Endodermal cell (in vitro differentiated cells): ENCODE data around the gene CFAP97D2. TPM values are rescaled to one million over a fixed set of nuclear protein-coding genes. Genes with fewer than 3 reads are reported as not detected.
A peak's percentile ranks its signal among the peaks of the same experiment; 100 is the strongest.

Source experiments
- DNase-seq: peaks from one replicate; pipeline ENCODE4 v3.0.0-alpha.2; 2017
- H3K27ac ChIP-seq: 2 replicates; pipeline ENCODE4 v1.5.1; 2013; ENCODE audit warnings: mild to moderate bottlenecking, low read depth, low read length, moderate library complexity
- H3K27me3 ChIP-seq: 2 replicates; pipeline ENCODE4 v1.6.1; 2013; ENCODE audit warnings: mild to moderate bottlenecking, low read length, moderate library complexity; ENCODE audit not compliant: insufficient read depth, control insufficient read depth, poor library complexity, severe bottlenecking
- H3K36me3 ChIP-seq: 2 replicates; pipeline ENCODE4 v1.7.0; 2013; ENCODE audit warnings: mild to moderate bottlenecking, low read length, moderate library complexity; ENCODE audit not compliant: control insufficient read depth, insufficient read depth
- H3K4me1 ChIP-seq: one replicate; pipeline ENCODE4 v1.7.0; 2013; ENCODE audit warnings: low read length; ENCODE audit not compliant: control insufficient read depth, insufficient read depth
- H3K4me3 ChIP-seq: 2 replicates; pipeline ENCODE4 v1.5.1; 2013; ENCODE audit warnings: mild to moderate bottlenecking, low read length, moderate library complexity
- H3K9ac ChIP-seq: 2 replicates; pipeline ENCODE4 v1.6.1; 2013; ENCODE audit warnings: mild to moderate bottlenecking, low read length, moderate library complexity; ENCODE audit not compliant: poor library complexity, severe bottlenecking; ENCODE audit errors: extremely low read depth
- H3K9me3 ChIP-seq: 2 replicates; pipeline ENCODE4 v1.6.1; 2013; ENCODE audit warnings: mild to moderate bottlenecking, low read length, moderate library complexity; ENCODE audit not compliant: control insufficient read depth
- H3K27ac Mint-ChIP-seq: 2 replicates; pipeline ENCODE4 v1.8.0; 2020; ENCODE audit warnings: mixed read lengths
- H3K27me3 Mint-ChIP-seq: 2 replicates; pipeline ENCODE4 v1.8.0; 2021; ENCODE audit warnings: mild to moderate bottlenecking, mixed read lengths; ENCODE audit not compliant: insufficient read depth
- H3K36me3 Mint-ChIP-seq: 2 replicates; pipeline ENCODE4 v1.8.0; 2020; ENCODE audit warnings: low read depth, mixed read lengths
- H3K4me1 Mint-ChIP-seq: 2 replicates; pipeline ENCODE4 v1.8.0; 2020; ENCODE audit warnings: mixed read lengths
- H3K4me3 Mint-ChIP-seq: 2 replicates; pipeline ENCODE4 v1.8.0; 2020; ENCODE audit warnings: mild to moderate bottlenecking, moderate library complexity, mixed read lengths
- H3K9me3 Mint-ChIP-seq: 2 replicates; pipeline ENCODE4 v1.8.0; 2020; ENCODE audit warnings: mild to moderate bottlenecking, mixed read lengths
- CTCF ChIP-seq: fragments of 200-600 bp; sonication (generic); conservative IDR thresholded peaks from 2 replicates; pipeline ENCODE4 v1.5.0; 2021; ENCODE audit warnings: antibody characterized with exemption, mild to moderate bottlenecking
- WGBS, 2 experiments: methylation state at CpG; one replicate each; pipeline versions ENCODE4 v1.1.5 to v1.1.7; 2013; ENCODE audit warnings: missing lambda C conversion rate in 2 of 2, mixed read lengths in 1 of 2; ENCODE audit not compliant: insufficient coverage in 1 of 2, insufficient read length in 1 of 2; 5-methylcytosine and 5-hydroxymethylcytosine counted together
- total RNA-seq, 2 donors: library from RNA; stranded (reverse); fragmentation: NEBNext Ultra II Directional in 1 of 2; extraction: Animal tissue kit (Norgen Biotek cat#: 25700) in 1 of 2; gene quantifications; 2 replicates in 1 of 2; 3 replicates in 1 of 2; pipeline ENCODE4 v1.2.1, GENCODE V29; 2021

CFAP97D2 gene
- total RNA-seq, 2 donors from 2014 or later: not detected

DNA sequence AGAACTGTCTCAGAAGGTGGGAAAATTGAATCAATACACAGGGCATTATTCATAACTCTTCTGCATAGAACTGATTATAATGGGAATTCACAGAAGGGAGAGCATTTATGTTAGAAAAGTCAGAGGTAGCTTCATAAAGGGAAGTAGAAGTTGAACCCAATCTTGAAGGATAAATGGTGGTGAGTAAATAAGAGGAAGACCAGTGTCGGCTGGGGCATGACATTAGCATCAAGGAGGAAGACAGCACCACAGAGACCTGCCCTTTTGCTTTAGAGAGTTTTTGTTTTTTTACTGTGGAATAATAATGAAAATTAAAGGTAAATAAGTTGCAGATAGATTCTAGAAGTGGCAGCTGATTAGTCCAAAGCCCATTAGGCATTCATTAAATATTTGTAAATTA is 77.5 kb downstream of the CFAP97D2 start:
- Mint-ChIP-seq H3K4me1 (peaks cover 40% of the 10 kb centered on the region), H3K9me3 (no peaks in the 10 kb centered on the region), H3K4me3 (no peak overlapping the region), H3K27me3 (no peaks in the 10 kb centered on the region), H3K36me3 (peaks cover 68% of the 10 kb centered on the region), H3K27ac (no peak overlapping the region)
- H3K4me3 ChIP-seq: no peak overlapping the region
- H3K9ac ChIP-seq: no peak overlapping the region
- no peak overlapping the region for H3K27ac ChIP-seq
- no peak for TF ChIP-seq CTCF
- H3K36me3 ChIP-seq: peaks cover 91% of the 10 kb centered on the region
- 88 to 100% methylated on average over 1 of the region's 1 CpG for WGBS, 2 experiments
- peaks cover 23% of the 10 kb centered on the region for H3K4me1 ChIP-seq
- DNase-seq: no peak
- no peaks in the 10 kb centered on the region for H3K27me3 ChIP-seq
- H3K9me3 ChIP-seq: no peaks in the 10 kb centered on the region

- peak; percentile 53 for DNase-seq
- peaks cover 87% of the 10 kb centered on the region for H3K36me3 ChIP-seq
These were observed 78.0 kb downstream of the CFAP97D2 start for GRCh38 chr13:114257014-114257413.

DNA sequence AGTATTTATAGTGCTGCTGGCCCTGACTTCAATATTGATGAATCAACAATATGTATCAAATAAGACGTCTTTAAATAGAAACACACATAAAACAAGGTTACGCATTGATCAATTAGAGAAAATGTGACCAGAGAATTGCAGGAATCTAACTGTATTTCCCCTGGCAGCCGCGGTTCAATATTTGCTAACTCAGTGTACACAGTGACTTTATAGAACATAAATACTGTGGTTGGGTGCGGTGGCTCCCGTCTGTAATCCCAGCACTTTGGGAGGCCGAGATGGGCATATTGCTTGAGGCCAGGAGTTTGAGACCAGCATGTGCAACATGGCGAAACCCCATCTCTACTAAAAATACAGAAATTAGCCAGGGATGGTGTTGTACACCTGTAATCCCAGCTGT is 79.5 kb downstream of the CFAP97D2 start:
- WGBS, 2 experiments: 90 to 95% methylated on average over 4 to 8 of the region's 8 CpGs
- Histone ChIP-seq H3K27me3 (no peaks in the 10 kb centered on the region), H3K9me3 (no peaks in the 10 kb centered on the region), H3K4me1 (peaks cover 26% of the 10 kb centered on the region), H3K36me3 (peaks cover 83% of the 10 kb centered on the region), H3K9ac (no peak overlapping the region), H3K4me3 (no peak overlapping the region), H3K27ac (no peak overlapping the region)
- Mint-ChIP-seq H3K27me3 (no peaks in the 10 kb centered on the region), H3K9me3 (no peaks in the 10 kb centered on the region), H3K27ac (no peak overlapping the region), H3K4me3 (no peak overlapping the region), H3K36me3 (peaks cover 68% of the 10 kb centered on the region), H3K4me1 (peaks cover 52% of the 10 kb centered on the region)
- no peak for DNase-seq
- TF ChIP-seq CTCF: no peak

More at GRCh38 chr13:114257014-114257413, 78.0 kb downstream of the CFAP97D2 start:
- H3K9ac ChIP-seq: no peak overlapping the region
- 74 to 79% methylated on average over 3 to 4 of the region's 4 CpGs for WGBS, 2 experiments
- H3K27me3 ChIP-seq: no peaks in the 10 kb centered on the region
- Mint-ChIP-seq H3K27me3 (no peaks in the 10 kb centered on the region), H3K4me3 (no peak overlapping the region), H3K36me3 (peaks cover 68% of the 10 kb centered on the region), H3K4me1 (peaks cover 44% of the 10 kb centered on the region), H3K27ac (no peak overlapping the region), H3K9me3 (no peaks in the 10 kb centered on the region)
- H3K9me3 ChIP-seq: no peaks in the 10 kb centered on the region
- no peak overlapping the region for H3K27ac ChIP-seq
- peaks cover 23% of the 10 kb centered on the region for H3K4me1 ChIP-seq
- no peak overlapping the region for H3K4me3 ChIP-seq
- TF ChIP-seq CTCF: no peak
